Panc1 (cell line): ENCODE data around the gene CARM1. TPM values are rescaled to one million over a fixed set of nuclear protein-coding genes. Genes with fewer than 3 reads are reported as not detected.

Experiments
- ATAC-seq: fragments of 200-7000 bp; cut with Tn5 transposase; 2 replicates; pipeline ENCODE4 v1.9.1; 2020; ENCODE audit warnings: mild to moderate bottlenecking, moderate library complexity
- BruUV-seq: library from RNA; stranded (reverse); fragments of 400-500 nt; replicated peaks from 2 replicates; lab custom pipeline; 2021; lab: Mats Ljungman, UMichigan
- CTCF ChIA-PET: fragments of 300-600 bp; sonication (Branson Sonifier 250); formaldehyde crosslinking; loops from one replicate; lab custom pipeline; 2022; ENCODE audit warnings: antibody characterized with exemption; lab: Charles Lee
- POLR2A ChIA-PET: fragments of 300-600 bp; sonication (Branson Sonifier 250); formaldehyde crosslinking; loops from one replicate; lab custom pipeline; 2022; ENCODE audit warnings: antibody characterized with exemption; lab: Charles Lee
- DNase-seq: peaks from one replicate; pipeline ENCODE4 v3.0.0-alpha.2; 2010; ENCODE audit warnings: low read depth, low spot score
- H3K27ac ChIP-seq: 2 replicates; pipeline ENCODE4 v1.5.1; 2011; ENCODE audit warnings: mild to moderate bottlenecking, low read length, inconsistent platforms
- H3K27me3 ChIP-seq: fragments of 200-500 bp; sonication (Bioruptor generic); 2 replicates; pipeline ENCODE4 v1.6.0; 2014; ENCODE audit warnings: low read length, inconsistent platforms; ENCODE audit not compliant: control insufficient read depth, insufficient read depth
- H3K36me3 ChIP-seq: fragments of 200-500 bp; sonication (Bioruptor generic); 2 replicates; pipeline ENCODE4 v1.5.1; 2014; ENCODE audit warnings: inconsistent platforms, mild to moderate bottlenecking, low read length, moderate library complexity; ENCODE audit not compliant: control insufficient read depth, insufficient read depth
- H3K4me1 ChIP-seq: 2 replicates; pipeline ENCODE4 v1.5.1; 2011; ENCODE audit warnings: inconsistent platforms, mild to moderate bottlenecking, low read length, moderate library complexity; ENCODE audit not compliant: control insufficient read depth, insufficient read depth
- H3K4me3 ChIP-seq, 2 experiments: 2 replicates each; pipeline ENCODE4 v1.5.1; 2011 to 2012; ENCODE audit warnings: low read depth in 2 of 2, low read length in 2 of 2, mild to moderate bottlenecking in 2 of 2, inconsistent platforms in 1 of 2, moderate library complexity in 1 of 2
- H3K9me3 ChIP-seq: fragments of 200-500 bp; sonication (Bioruptor generic); 2 replicates; pipeline ENCODE4 v1.5.1; 2014; ENCODE audit warnings: low read depth, mild to moderate bottlenecking, inconsistent platforms, low read length, moderate library complexity; ENCODE audit not compliant: control insufficient read depth, insufficient read depth
- POLR2AphosphoS5 ChIP-seq: IDR thresholded peaks from 2 replicates; pipeline ENCODE4 v1.6.1; 2012; ENCODE audit warnings: mild to moderate bottlenecking, low read depth, low read length, moderate library complexity
- SIN3A ChIP-seq: IDR thresholded peaks from 2 replicates; pipeline ENCODE4 v1.6.1; 2012; ENCODE audit warnings: low read depth, mild to moderate bottlenecking, low read length, moderate library complexity, borderline replicate concordance; ENCODE audit not compliant: insufficient read depth
- TCF7L2 ChIP-seq: IDR thresholded peaks from 2 replicates; pipeline ENCODE4 v1.6.1; 2011; ENCODE audit warnings: mild to moderate bottlenecking, low read depth, low read length, inconsistent platforms
- in situ Hi-C: cut with HindIII; loops from 2 replicates; pipeline ENCODE4 v1.10.0; 2016; ENCODE audit warnings: low sequenced_read_pairs, low pct_unique_long_range_greater_than_20kb
- intact Hi-C: fragments of 100-400 bp; cut with micrococcal nuclease; formaldehyde crosslinking; loops from one replicate; pipeline ENCODE4 v1.10.0; 2022; ENCODE audit not compliant: unreplicated experiment
- total RNA-seq: library from RNA; stranded (reverse); gene quantifications from one replicate; pipeline ENCODE4 v1.2.1, GENCODE V29; 2021; ENCODE audit not compliant: unreplicated experiment
- TF ChIP-seq, protein P1 (sequence below): fragments of 450-650 bp; IDR thresholded peaks from 2 replicates; pipeline ENCODE4 v1.5.1; 2017; ENCODE audit warnings: mild to moderate bottlenecking
- TF ChIP-seq, protein P2 (sequence below), 2 experiments: IDR thresholded peaks; 2 replicates each; pipeline ENCODE4 v1.6.1; 2011 to 2012; ENCODE audit warnings: low read depth in 2 of 2, control low read depth in 1 of 2, low read length in 1 of 2, mild to moderate bottlenecking in 1 of 2, moderate library complexity in 1 of 2; ENCODE audit not compliant: insufficient read depth in 1 of 2

Gene CARM1
- total RNA-seq, 1 experiment from 2014 or later = 44.9 TPM

DNA sequence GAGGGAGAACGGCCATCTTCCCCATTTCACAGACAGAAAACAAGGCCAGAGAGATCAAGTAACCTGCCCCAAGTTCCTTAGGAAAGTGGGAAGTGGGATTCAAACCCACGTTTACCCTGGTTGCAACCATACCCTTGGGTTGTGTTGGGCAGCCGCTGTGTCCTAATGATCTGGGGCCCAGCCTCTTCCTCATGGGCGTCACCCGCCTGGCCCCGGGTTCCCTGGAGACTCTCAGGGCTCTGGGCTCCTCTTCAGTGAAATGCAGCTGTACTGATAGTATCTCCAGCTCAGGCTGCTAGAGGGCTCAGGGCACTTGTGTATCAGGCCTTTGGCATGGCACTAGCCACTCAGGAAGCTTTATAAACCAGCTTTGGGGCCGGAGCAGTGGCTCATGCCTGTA, 45.1 kb upstream of the CARM1 start:
- no peaks in the 10 kb centered on the region for H3K9me3 ChIP-seq
- TF ChIP-seq TCF7L2 (no peak), POLR2AphosphoS5 (no peak), SIN3A (no peak)
- TF ChIP-seq, protein P1, sequence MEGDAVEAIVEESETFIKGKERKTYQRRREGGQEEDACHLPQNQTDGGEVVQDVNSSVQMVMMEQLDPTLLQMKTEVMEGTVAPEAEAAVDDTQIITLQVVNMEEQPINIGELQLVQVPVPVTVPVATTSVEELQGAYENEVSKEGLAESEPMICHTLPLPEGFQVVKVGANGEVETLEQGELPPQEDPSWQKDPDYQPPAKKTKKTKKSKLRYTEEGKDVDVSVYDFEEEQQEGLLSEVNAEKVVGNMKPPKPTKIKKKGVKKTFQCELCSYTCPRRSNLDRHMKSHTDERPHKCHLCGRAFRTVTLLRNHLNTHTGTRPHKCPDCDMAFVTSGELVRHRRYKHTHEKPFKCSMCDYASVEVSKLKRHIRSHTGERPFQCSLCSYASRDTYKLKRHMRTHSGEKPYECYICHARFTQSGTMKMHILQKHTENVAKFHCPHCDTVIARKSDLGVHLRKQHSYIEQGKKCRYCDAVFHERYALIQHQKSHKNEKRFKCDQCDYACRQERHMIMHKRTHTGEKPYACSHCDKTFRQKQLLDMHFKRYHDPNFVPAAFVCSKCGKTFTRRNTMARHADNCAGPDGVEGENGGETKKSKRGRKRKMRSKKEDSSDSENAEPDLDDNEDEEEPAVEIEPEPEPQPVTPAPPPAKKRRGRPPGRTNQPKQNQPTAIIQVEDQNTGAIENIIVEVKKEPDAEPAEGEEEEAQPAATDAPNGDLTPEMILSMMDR = no peak
- TF ChIP-seq, protein P2, sequence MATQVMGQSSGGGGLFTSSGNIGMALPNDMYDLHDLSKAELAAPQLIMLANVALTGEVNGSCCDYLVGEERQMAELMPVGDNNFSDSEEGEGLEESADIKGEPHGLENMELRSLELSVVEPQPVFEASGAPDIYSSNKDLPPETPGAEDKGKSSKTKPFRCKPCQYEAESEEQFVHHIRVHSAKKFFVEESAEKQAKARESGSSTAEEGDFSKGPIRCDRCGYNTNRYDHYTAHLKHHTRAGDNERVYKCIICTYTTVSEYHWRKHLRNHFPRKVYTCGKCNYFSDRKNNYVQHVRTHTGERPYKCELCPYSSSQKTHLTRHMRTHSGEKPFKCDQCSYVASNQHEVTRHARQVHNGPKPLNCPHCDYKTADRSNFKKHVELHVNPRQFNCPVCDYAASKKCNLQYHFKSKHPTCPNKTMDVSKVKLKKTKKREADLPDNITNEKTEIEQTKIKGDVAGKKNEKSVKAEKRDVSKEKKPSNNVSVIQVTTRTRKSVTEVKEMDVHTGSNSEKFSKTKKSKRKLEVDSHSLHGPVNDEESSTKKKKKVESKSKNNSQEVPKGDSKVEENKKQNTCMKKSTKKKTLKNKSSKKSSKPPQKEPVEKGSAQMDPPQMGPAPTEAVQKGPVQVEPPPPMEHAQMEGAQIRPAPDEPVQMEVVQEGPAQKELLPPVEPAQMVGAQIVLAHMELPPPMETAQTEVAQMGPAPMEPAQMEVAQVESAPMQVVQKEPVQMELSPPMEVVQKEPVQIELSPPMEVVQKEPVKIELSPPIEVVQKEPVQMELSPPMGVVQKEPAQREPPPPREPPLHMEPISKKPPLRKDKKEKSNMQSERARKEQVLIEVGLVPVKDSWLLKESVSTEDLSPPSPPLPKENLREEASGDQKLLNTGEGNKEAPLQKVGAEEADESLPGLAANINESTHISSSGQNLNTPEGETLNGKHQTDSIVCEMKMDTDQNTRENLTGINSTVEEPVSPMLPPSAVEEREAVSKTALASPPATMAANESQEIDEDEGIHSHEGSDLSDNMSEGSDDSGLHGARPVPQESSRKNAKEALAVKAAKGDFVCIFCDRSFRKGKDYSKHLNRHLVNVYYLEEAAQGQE (IDR thresholded peaks at IDR 0.05; ENCODE audit: insufficient read depth in 1 of 2, low read depth in 2 of 2, low read length in 1 of 2) = no peak
- H3K4me3 ChIP-seq = no peak overlapping the region
- TSS peak; percentile 43 for BruUV-seq
- no peaks in the 10 kb centered on the region for H3K4me1 ChIP-seq
- CTCF ChIA-PET = no interaction called here
- no peaks in the 10 kb centered on the region for H3K27me3 ChIP-seq
- intact Hi-C loops = no loop called here
- in situ Hi-C loops = no loop called here
- POLR2A ChIA-PET = no interaction called here
- H3K36me3 ChIP-seq = no peaks in the 10 kb centered on the region
- no peak for ATAC-seq
- no peak overlapping the region for H3K27ac ChIP-seq
- DNase-seq = no peak

DNA sequence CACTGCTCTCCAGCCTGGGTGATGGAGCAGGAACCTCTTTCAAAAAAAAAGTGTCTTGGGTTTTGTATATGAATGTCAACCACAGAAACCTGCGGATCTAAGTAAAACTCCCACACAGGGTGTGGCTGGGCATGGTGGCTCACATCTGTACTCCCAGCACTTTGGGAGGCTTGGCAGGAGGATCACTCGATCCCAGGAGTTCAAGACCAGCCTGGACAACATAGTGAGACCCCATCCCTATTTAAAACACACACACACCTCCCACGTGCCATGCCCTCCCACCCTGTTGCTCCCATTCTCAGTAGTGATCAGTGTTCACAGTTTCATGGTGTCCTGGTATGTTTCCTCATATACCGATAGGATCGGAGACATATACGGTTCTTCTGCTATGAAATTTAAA, 44.5 kb upstream of the CARM1 start:
- ChIA-PET CTCF (no interaction called here), POLR2A (interaction anchor here (0.7 kb wide), 1 partner anchor 28 kb away, joined by 4 read pairs; no protein-coding TSS in a partner anchor)
- no peak overlapping the region for H3K27ac ChIP-seq
- no peak for ATAC-seq
- no peak overlapping the region for H3K4me3 ChIP-seq
- H3K36me3 ChIP-seq = no peaks in the 10 kb centered on the region
- no peaks in the 10 kb centered on the region for H3K4me1 ChIP-seq
- TF ChIP-seq TCF7L2 (no peak), POLR2AphosphoS5 (no peak)
- TF ChIP-seq, protein P2 (IDR thresholded peaks at IDR 0.05; ENCODE audit: insufficient read depth in 1 of 2, low read depth in 2 of 2, low read length in 1 of 2) = no peak
- TF ChIP-seq, protein P1 = no peak
- H3K9me3 ChIP-seq = no peaks in the 10 kb centered on the region
- intact Hi-C loops (no loop called here), in situ Hi-C loops (no loop called here)
- DNase-seq = no peak
- no TSS peak for BruUV-seq
- no peaks in the 10 kb centered on the region for H3K27me3 ChIP-seq
